Measurements from ENCODE around the gene CERS6. TPM values are rescaled to one million over a fixed set of nuclear protein-coding genes. Genes with fewer than 3 reads are reported as not detected.

CERS6 gene
- total RNA-seq, 1 experiment from 2014 or later, result 17.3 TPM

DNA sequence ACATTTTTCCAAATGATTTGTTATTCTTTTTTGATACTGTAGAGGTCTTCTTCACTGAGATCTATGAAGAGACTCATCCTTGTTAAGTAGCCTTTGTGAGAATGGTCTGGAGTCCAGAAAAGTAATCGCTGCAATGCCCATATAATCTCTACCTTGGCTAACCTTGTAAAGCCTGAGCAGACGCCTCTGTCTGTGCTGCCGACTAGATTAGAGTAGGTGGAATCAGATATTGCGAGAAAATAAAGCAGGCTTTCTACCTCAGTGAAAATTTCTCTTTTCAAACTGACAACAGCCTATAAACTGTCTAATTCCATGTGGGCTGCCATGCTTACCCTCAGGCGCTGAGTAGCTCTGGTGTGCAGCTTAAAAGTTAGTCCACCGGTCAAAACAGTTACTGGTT is 17.5 kb upstream of the CERS6 start:
- POLR2A ChIA-PET, result no interaction called here
- no peak for DNase-seq (ENCODE audit: low spot score)
- Mint-ChIP-seq H3K4me3 (no peak overlapping the region), H3K27ac (no peak overlapping the region), H3K36me3 (no peaks in the 10 kb centered on the region), H3K9me3 (no peaks in the 10 kb centered on the region), H3K4me1 (no peaks in the 10 kb centered on the region), H3K27me3 (ENCODE audit: low read depth) (no peaks in the 10 kb centered on the region; the same call in 1 of the 2 replicates)
- no peak for ATAC-seq
- TF ChIP-seq MYBL2 (CRISPR knock-in tag; IDR thresholded peaks at IDR 0.05), result no peak
- TF ChIP-seq, protein P1, sequence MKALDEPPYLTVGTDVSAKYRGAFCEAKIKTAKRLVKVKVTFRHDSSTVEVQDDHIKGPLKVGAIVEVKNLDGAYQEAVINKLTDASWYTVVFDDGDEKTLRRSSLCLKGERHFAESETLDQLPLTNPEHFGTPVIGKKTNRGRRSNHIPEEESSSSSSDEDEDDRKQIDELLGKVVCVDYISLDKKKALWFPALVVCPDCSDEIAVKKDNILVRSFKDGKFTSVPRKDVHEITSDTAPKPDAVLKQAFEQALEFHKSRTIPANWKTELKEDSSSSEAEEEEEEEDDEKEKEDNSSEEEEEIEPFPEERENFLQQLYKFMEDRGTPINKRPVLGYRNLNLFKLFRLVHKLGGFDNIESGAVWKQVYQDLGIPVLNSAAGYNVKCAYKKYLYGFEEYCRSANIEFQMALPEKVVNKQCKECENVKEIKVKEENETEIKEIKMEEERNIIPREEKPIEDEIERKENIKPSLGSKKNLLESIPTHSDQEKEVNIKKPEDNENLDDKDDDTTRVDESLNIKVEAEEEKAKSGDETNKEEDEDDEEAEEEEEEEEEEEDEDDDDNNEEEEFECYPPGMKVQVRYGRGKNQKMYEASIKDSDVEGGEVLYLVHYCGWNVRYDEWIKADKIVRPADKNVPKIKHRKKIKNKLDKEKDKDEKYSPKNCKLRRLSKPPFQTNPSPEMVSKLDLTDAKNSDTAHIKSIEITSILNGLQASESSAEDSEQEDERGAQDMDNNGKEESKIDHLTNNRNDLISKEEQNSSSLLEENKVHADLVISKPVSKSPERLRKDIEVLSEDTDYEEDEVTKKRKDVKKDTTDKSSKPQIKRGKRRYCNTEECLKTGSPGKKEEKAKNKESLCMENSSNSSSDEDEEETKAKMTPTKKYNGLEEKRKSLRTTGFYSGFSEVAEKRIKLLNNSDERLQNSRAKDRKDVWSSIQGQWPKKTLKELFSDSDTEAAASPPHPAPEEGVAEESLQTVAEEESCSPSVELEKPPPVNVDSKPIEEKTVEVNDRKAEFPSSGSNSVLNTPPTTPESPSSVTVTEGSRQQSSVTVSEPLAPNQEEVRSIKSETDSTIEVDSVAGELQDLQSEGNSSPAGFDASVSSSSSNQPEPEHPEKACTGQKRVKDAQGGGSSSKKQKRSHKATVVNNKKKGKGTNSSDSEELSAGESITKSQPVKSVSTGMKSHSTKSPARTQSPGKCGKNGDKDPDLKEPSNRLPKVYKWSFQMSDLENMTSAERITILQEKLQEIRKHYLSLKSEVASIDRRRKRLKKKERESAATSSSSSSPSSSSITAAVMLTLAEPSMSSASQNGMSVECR (CRISPR knock-in tag; IDR thresholded peaks at IDR 0.05; ENCODE audit: borderline replicate concordance), result no peak
- TF ChIP-seq, protein P2, sequence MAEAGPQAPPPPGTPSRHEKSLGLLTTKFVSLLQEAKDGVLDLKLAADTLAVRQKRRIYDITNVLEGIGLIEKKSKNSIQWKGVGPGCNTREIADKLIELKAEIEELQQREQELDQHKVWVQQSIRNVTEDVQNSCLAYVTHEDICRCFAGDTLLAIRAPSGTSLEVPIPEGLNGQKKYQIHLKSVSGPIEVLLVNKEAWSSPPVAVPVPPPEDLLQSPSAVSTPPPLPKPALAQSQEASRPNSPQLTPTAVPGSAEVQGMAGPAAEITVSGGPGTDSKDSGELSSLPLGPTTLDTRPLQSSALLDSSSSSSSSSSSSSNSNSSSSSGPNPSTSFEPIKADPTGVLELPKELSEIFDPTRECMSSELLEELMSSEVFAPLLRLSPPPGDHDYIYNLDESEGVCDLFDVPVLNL (CRISPR knock-in tag; IDR thresholded peaks at IDR 0.05; ENCODE audit: borderline replicate concordance, low read depth), result no peak
- no peak for TF ChIP-seq ZBTB21 (CRISPR knock-in tag; IDR thresholded peaks at IDR 0.05; ENCODE audit: borderline replicate concordance)
- CTCF ChIA-PET, result no interaction called here

DNA sequence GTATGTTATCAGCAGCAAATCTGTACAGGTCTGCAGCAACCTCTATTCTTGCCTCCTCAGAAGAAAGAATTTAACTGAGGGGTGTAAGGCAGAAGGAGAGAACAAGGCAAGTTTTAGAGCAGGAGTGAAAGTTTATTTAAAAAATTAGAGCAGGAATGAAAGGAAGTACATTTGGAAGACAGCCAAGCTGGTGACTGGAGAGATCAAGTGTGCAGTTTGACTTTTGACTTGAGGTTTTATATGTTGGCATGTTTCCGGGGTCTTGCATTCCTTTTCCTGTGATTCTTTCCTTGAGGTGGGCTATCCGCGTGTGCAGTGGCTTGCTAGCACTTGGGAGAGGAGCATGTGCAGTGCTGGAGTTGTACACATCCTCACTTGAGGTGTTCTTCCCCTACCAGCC is 16.5 kb upstream of the CERS6 start:
- H3K9me3 Mint-ChIP-seq, result no peaks in the 10 kb centered on the region
- DNase-seq (ENCODE audit: low spot score), result no peak
- ChIA-PET POLR2A (no interaction called here), CTCF (no interaction called here)
- H3K27ac Mint-ChIP-seq, result no peak overlapping the region
- H3K4me3 Mint-ChIP-seq, result no peak overlapping the region
- no peak for ATAC-seq
- no peaks in the 10 kb centered on the region for H3K4me1 Mint-ChIP-seq
- no peaks in the 10 kb centered on the region; the same call in 1 of the 2 replicates for H3K27me3 Mint-ChIP-seq (ENCODE audit: low read depth)
- no peaks in the 10 kb centered on the region for H3K36me3 Mint-ChIP-seq
- TF ChIP-seq CBFB (CRISPR knock-in tag; IDR thresholded peaks at IDR 0.05; ENCODE audit: low read depth), result no peak
- no peak for TF ChIP-seq ELF4 (CRISPR knock-in tag; IDR thresholded peaks at IDR 0.05; ENCODE audit: low read depth)
- TF ChIP-seq NFATC4 (CRISPR knock-in tag; IDR thresholded peaks at IDR 0.05), result no peak
- TF ChIP-seq, protein P3, sequence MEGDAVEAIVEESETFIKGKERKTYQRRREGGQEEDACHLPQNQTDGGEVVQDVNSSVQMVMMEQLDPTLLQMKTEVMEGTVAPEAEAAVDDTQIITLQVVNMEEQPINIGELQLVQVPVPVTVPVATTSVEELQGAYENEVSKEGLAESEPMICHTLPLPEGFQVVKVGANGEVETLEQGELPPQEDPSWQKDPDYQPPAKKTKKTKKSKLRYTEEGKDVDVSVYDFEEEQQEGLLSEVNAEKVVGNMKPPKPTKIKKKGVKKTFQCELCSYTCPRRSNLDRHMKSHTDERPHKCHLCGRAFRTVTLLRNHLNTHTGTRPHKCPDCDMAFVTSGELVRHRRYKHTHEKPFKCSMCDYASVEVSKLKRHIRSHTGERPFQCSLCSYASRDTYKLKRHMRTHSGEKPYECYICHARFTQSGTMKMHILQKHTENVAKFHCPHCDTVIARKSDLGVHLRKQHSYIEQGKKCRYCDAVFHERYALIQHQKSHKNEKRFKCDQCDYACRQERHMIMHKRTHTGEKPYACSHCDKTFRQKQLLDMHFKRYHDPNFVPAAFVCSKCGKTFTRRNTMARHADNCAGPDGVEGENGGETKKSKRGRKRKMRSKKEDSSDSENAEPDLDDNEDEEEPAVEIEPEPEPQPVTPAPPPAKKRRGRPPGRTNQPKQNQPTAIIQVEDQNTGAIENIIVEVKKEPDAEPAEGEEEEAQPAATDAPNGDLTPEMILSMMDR (IDR thresholded peaks at IDR 0.05), result no peak
- TF ChIP-seq, protein P4, sequence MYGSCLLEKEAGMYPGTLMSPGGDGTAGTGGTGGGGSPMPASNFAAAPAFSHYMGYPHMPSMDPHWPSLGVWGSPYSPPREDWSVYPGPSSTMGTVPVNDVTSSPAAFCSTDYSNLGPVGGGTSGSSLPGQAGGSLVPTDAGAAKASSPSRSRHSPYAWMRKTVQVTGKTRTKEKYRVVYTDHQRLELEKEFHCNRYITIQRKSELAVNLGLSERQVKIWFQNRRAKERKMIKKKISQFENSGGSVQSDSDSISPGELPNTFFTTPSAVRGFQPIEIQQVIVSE (CRISPR knock-in tag; IDR thresholded peaks at IDR 0.05; ENCODE audit: borderline replicate concordance), result no peak
- no peak for TF ChIP-seq ZNF219 (CRISPR knock-in tag; IDR thresholded peaks at IDR 0.05; ENCODE audit: borderline replicate concordance)
- TF ChIP-seq FOXK1 (CRISPR knock-in tag; IDR thresholded peaks at IDR 0.05), result no peak
- TF ChIP-seq, protein P5, sequence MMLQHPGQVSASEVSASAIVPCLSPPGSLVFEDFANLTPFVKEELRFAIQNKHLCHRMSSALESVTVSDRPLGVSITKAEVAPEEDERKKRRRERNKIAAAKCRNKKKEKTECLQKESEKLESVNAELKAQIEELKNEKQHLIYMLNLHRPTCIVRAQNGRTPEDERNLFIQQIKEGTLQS (CRISPR knock-in tag; conservative IDR thresholded peaks at IDR 0.05), result no peak
- no peak for TF ChIP-seq NR2C2 (CRISPR knock-in tag; IDR thresholded peaks at IDR 0.05)
- TF ChIP-seq, protein P6, sequence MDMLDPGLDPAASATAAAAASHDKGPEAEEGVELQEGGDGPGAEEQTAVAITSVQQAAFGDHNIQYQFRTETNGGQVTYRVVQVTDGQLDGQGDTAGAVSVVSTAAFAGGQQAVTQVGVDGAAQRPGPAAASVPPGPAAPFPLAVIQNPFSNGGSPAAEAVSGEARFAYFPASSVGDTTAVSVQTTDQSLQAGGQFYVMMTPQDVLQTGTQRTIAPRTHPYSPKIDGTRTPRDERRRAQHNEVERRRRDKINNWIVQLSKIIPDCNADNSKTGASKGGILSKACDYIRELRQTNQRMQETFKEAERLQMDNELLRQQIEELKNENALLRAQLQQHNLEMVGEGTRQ (CRISPR knock-in tag; IDR thresholded peaks at IDR 0.05), result no peak
- TF ChIP-seq, protein P7, sequence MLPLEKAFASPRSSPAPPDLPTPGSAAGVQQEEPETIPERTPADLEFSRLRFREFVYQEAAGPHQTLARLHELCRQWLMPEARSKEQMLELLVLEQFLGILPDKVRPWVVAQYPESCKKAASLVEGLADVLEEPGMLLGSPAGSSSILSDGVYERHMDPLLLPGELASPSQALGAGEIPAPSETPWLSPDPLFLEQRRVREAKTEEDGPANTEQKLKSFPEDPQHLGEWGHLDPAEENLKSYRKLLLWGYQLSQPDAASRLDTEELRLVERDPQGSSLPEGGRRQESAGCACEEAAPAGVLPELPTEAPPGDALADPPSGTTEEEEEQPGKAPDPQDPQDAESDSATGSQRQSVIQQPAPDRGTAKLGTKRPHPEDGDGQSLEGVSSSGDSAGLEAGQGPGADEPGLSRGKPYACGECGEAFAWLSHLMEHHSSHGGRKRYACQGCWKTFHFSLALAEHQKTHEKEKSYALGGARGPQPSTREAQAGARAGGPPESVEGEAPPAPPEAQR (CRISPR knock-in tag; IDR thresholded peaks at IDR 0.05), result no peak
- no peak for TF ChIP-seq TEAD4 (CRISPR knock-in tag; IDR thresholded peaks at IDR 0.05)
- TF ChIP-seq RELA (CRISPR knock-in tag; IDR thresholded peaks at IDR 0.05; ENCODE audit: borderline replicate concordance), result no peak
- TF ChIP-seq, protein P1 (CRISPR knock-in tag; IDR thresholded peaks at IDR 0.05; ENCODE audit: borderline replicate concordance), result no peak

All from WTC11 (cell line).